CD8-positive, alpha-beta memory T cell (primary cell): Measurements from ENCODE around the gene CLIP1. TPM values are rescaled to one million over a fixed set of nuclear protein-coding genes. Genes with fewer than 3 reads are reported as not detected.
"Not testable (repeated sequence)": the region's sequence is repeated elsewhere in the genome, so short reads cannot be mapped to it uniquely, and the experiment has no call there.

ENCODE experiments used
- CTCF ChIA-PET: fragments of 350-600 bp; sonication (Branson Sonifier 250); formaldehyde crosslinking; loops from one replicate; lab custom pipeline; 2021; ENCODE audit warnings: antibody characterized with exemption; lab: Charles Lee
- POLR2A ChIA-PET: fragments of 350-600 bp; sonication (Branson Sonifier 250); formaldehyde crosslinking; loops from one replicate; lab custom pipeline; 2021; ENCODE audit warnings: antibody characterized with exemption; lab: Charles Lee
- DNase-seq, 5 donors: peaks; one replicate each; pipeline versions ENCODE4 v3.0.0 to v3.0.0-alpha.2; 2020 to 2022; ENCODE audit warnings: mixed read lengths in 1 of 5
- H3K27ac ChIP-seq: one replicate; pipeline ENCODE4 v1.7.0; 2013; ENCODE audit warnings: low read depth, mild to moderate bottlenecking, low read length, moderate library complexity
- H3K27me3 ChIP-seq: 2 replicates; pipeline ENCODE4 v1.7.0; 2013; ENCODE audit warnings: low read length, mild to moderate bottlenecking; ENCODE audit not compliant: insufficient read depth, poor library complexity, severe bottlenecking
- H3K36me3 ChIP-seq: 2 replicates; pipeline ENCODE4 v1.7.0; 2013; ENCODE audit warnings: mild to moderate bottlenecking, low read length, moderate library complexity; ENCODE audit not compliant: insufficient read depth
- H3K4me1 ChIP-seq: 2 replicates; pipeline ENCODE4 v1.7.0; 2013; ENCODE audit warnings: mild to moderate bottlenecking, low read length, moderate library complexity; ENCODE audit not compliant: insufficient read depth
- H3K4me3 ChIP-seq: 2 replicates; pipeline ENCODE4 v1.7.0; 2013; ENCODE audit warnings: mild to moderate bottlenecking, low read length
- H3K9me3 ChIP-seq: 2 replicates; pipeline ENCODE4 v1.7.0; 2013; ENCODE audit warnings: mild to moderate bottlenecking, low read length
- H3K27ac Mint-ChIP-seq, 8 donors: one replicate each; pipeline ENCODE4 v1.8.0; 2020 to 2021; ENCODE audit warnings: mixed read lengths in 8 of 8, mild to moderate bottlenecking in 6 of 8, inconsistent platforms in 3 of 8, moderate library complexity in 3 of 8
- H3K27me3 Mint-ChIP-seq, 2 donors: one replicate each; pipeline ENCODE4 v1.8.0; 2020 to 2021; ENCODE audit warnings: mixed read lengths in 2 of 2, mild to moderate bottlenecking in 1 of 2, moderate library complexity in 1 of 2
- H3K36me3 Mint-ChIP-seq, 3 donors: one replicate each; pipeline ENCODE4 v1.8.0; 2020 to 2021; ENCODE audit warnings: mixed read lengths in 3 of 3, inconsistent platforms in 1 of 3, mild to moderate bottlenecking in 1 of 3
- H3K4me1 Mint-ChIP-seq, 3 donors: one replicate each; pipeline ENCODE4 v1.8.0; 2020 to 2021; ENCODE audit warnings: mixed read lengths in 3 of 3, inconsistent platforms in 1 of 3, mild to moderate bottlenecking in 1 of 3
- H3K4me3 Mint-ChIP-seq, 7 donors: one replicate each; pipeline ENCODE4 v1.8.0; 2020 to 2021; ENCODE audit warnings: mixed read lengths in 7 of 7, mild to moderate bottlenecking in 6 of 7, moderate library complexity in 4 of 7, inconsistent platforms in 2 of 7
- H3K9me3 Mint-ChIP-seq, 5 donors: one replicate each; pipeline ENCODE4 v1.8.0; 2020 to 2022; ENCODE audit warnings: mixed read lengths in 5 of 5, mild to moderate bottlenecking in 3 of 5, moderate library complexity in 2 of 5, inconsistent platforms in 1 of 5
- polyA plus RNA-seq: library from polyadenylated mRNA; unstranded; fragments of 300-500 nt; fragmentation: Illumina TruSeq; gene quantifications from one replicate; pipeline ENCODE4 v1.2.3, GENCODE V29; 2021
- total RNA-seq, 2 experiments: library from RNA; stranded (reverse); gene quantifications; one replicate each; pipeline ENCODE4 v1.2.3, GENCODE V29; 2021

The CLIP1 gene
- total and polyA plus RNA-seq, 3 experiments from 2014 or later: 27.3 to 48.2 (median 43.9) TPM

GRCh38 chr12:122402264-122402663, 20.2 kb downstream of the CLIP1 start:
- Histone ChIP-seq H3K9me3 (no peaks in the 10 kb centered on the region), H3K4me3 (no peak overlapping the region), H3K36me3 (no peaks in the 10 kb centered on the region), H3K27ac (no peak overlapping the region), H3K27me3 (no peaks in the 10 kb centered on the region), H3K4me1 (peaks cover 6% of the 10 kb centered on the region)
- peak overlapping the region in 1 of 8 donors; percentile 75 for H3K27ac Mint-ChIP-seq
- DNase-seq: no peak
- no peaks in the 10 kb centered on the region for H3K9me3 Mint-ChIP-seq
- peaks cover 0 to 15% (median 7%) of the 10 kb centered on the region in 3 donors for H3K36me3 Mint-ChIP-seq
- ChIA-PET CTCF (interaction anchor here (9.9 kb wide), 1 partner anchor 68 kb away, joined by 152 read pairs; no protein-coding TSS in a partner anchor), POLR2A (no interaction called here)
- H3K4me3 Mint-ChIP-seq: no peak overlapping the region
- H3K4me1 Mint-ChIP-seq: peaks cover 28 to 45% (median 45%) of the 10 kb centered on the region in 3 donors
- no peaks in the 10 kb centered on the region for H3K27me3 Mint-ChIP-seq

GRCh38 chr12:122399592-122400373, 22.7 kb downstream of the CLIP1 start:
- peak; percentile 14 to 61 (median 53) for DNase-seq
- Mint-ChIP-seq H3K4me1 (peaks cover 21 to 42% (median 34%) of the 10 kb centered on the region in 3 donors), H3K27me3 (no peaks in the 10 kb centered on the region), H3K4me3 (no peak overlapping the region), H3K36me3 (peaks cover 0 to 17% (median 3%) of the 10 kb centered on the region in 3 donors), H3K27ac (peak overlapping the region in 7 of 8 donors; percentile 6 to 88 (median 70)), H3K9me3 (no peaks in the 10 kb centered on the region)
- Histone ChIP-seq H3K9me3 (no peaks in the 10 kb centered on the region), H3K4me3 (peak overlapping the region; percentile 11), H3K27me3 (no peaks in the 10 kb centered on the region), H3K4me1 (peaks cover 9% of the 10 kb centered on the region), H3K36me3 (no peaks in the 10 kb centered on the region), H3K27ac (peak overlapping the region; percentile 82)
- CTCF ChIA-PET: interaction anchor here (0.7 to 9.9 kb wide), 24 partner anchors 9 to 359 kb away, joined by 3 to 152 read pairs (median 6); partner anchors contain the start of genes CLIP1, DENR and ZCCHC8
- POLR2A ChIA-PET: interaction anchor here (0.6 to 1.2 kb wide), 11 partner anchors 12 to 909 kb away, joined by 3 to 12 read pairs (median 4); partner anchors contain the start of gene ZCCHC8

- no peaks in the 10 kb centered on the region for H3K27me3 Mint-ChIP-seq
- peaks cover 0 to 17% (median 3%) of the 10 kb centered on the region in 3 donors for H3K36me3 Mint-ChIP-seq
- ChIA-PET CTCF (interaction anchor here (0.7 to 9.9 kb wide), 24 partner anchors 9 to 359 kb away, joined by 3 to 152 read pairs (median 6); partner anchors contain the start of genes CLIP1, DENR and ZCCHC8), POLR2A (interaction anchor here (0.6 to 1.2 kb wide), 7 partner anchors 14 to 626 kb away, joined by 3 to 10 read pairs (median 3); partner anchors contain the start of gene ZCCHC8)
- Histone ChIP-seq H3K27me3 (no peaks in the 10 kb centered on the region), H3K27ac (peak overlapping the region; percentile 82), H3K4me3 (no peak overlapping the region), H3K4me1 (peaks cover 15% of the 10 kb centered on the region), H3K9me3 (no peaks in the 10 kb centered on the region), H3K36me3 (no peaks in the 10 kb centered on the region)
- peaks cover 21 to 43% (median 34%) of the 10 kb centered on the region in 3 donors for H3K4me1 Mint-ChIP-seq
- peak overlapping the region in 5 of 8 donors; percentile 6 to 88 (median 27) for H3K27ac Mint-ChIP-seq
- H3K4me3 Mint-ChIP-seq: no peak overlapping the region
- no peaks in the 10 kb centered on the region for H3K9me3 Mint-ChIP-seq
- no peak for DNase-seq
Measured at GRCh38 chr12:122399254-122399591, 23.2 kb downstream of the CLIP1 start.

- not testable (repeated sequence) for H3K4me3 Mint-ChIP-seq, H3K27ac Mint-ChIP-seq, H3K27me3 ChIP-seq, H3K36me3 ChIP-seq, DNase-seq, H3K27me3 Mint-ChIP-seq, H3K27ac ChIP-seq, H3K9me3 Mint-ChIP-seq, H3K4me3 ChIP-seq, H3K9me3 ChIP-seq
- H3K4me1 Mint-ChIP-seq: peaks cover 20 to 33% (median 26%) of the 10 kb centered on the region in 3 donors
- peaks cover 25% of the 10 kb centered on the region for H3K4me1 ChIP-seq
- ChIA-PET CTCF (interaction anchor here (9.9 kb wide), 1 partner anchor 72 kb away, joined by 152 read pairs; no protein-coding TSS in a partner anchor), POLR2A (interaction anchor here (0.6 kb wide), 1 partner anchor 74 kb away, joined by 5 read pairs; no protein-coding TSS in a partner anchor)
- peaks cover 0 to 12% (median 0%) of the 10 kb centered on the region in 3 donors for H3K36me3 Mint-ChIP-seq
Measured at GRCh38 chr12:122397981-122398380, 24.5 kb downstream of the CLIP1 start.

- ChIA-PET CTCF (interaction anchor here (9.9 kb wide), 1 partner anchor 75 kb away, joined by 152 read pairs; no protein-coding TSS in a partner anchor), POLR2A (no interaction called here)
- peaks cover 26% of the 10 kb centered on the region for H3K4me1 ChIP-seq
- H3K27ac Mint-ChIP-seq: no peak overlapping the region
- no peaks in the 10 kb centered on the region for H3K9me3 Mint-ChIP-seq
- H3K27ac ChIP-seq: no peak overlapping the region
- H3K4me3 ChIP-seq: no peak overlapping the region
- no peaks in the 10 kb centered on the region for H3K27me3 Mint-ChIP-seq
- no peaks in the 10 kb centered on the region for H3K27me3 ChIP-seq
- DNase-seq: no peak
- peaks cover 0 to 10% (median 0%) of the 10 kb centered on the region in 3 donors for H3K36me3 Mint-ChIP-seq
- no peak overlapping the region for H3K4me3 Mint-ChIP-seq
- peaks cover 23 to 34% (median 29%) of the 10 kb centered on the region in 3 donors for H3K4me1 Mint-ChIP-seq
- no peaks in the 10 kb centered on the region for H3K36me3 ChIP-seq
- no peaks in the 10 kb centered on the region for H3K9me3 ChIP-seq
Measured at GRCh38 chr12:122395319-122395718, 27.1 kb downstream of the CLIP1 start.

GRCh38 chr12:122394626-122395194, 27.8 kb downstream of the CLIP1 start:
- H3K4me3 ChIP-seq: no peak overlapping the region
- no peaks in the 10 kb centered on the region for H3K36me3 ChIP-seq
- Mint-ChIP-seq H3K9me3 (no peaks in the 10 kb centered on the region), H3K4me3 (no peak overlapping the region), H3K36me3 (peaks cover 0 to 10% (median 0%) of the 10 kb centered on the region in 3 donors), H3K27ac (no peak overlapping the region), H3K4me1 (peaks cover 19 to 28% (median 26%) of the 10 kb centered on the region in 3 donors), H3K27me3 (no peaks in the 10 kb centered on the region)
- peaks cover 23% of the 10 kb centered on the region for H3K4me1 ChIP-seq
- no peak for DNase-seq
- H3K9me3 ChIP-seq: no peaks in the 10 kb centered on the region
- ChIA-PET POLR2A (no interaction called here), CTCF (interaction anchor here (9.9 kb wide), 1 partner anchor 75 kb away, joined by 152 read pairs; no protein-coding TSS in a partner anchor)
- H3K27ac ChIP-seq: no peak overlapping the region
- H3K27me3 ChIP-seq: no peaks in the 10 kb centered on the region

- Histone ChIP-seq H3K4me1 (peaks cover 20% of the 10 kb centered on the region), H3K4me3 (no peak overlapping the region), H3K27me3 (no peaks in the 10 kb centered on the region), H3K27ac (no peak overlapping the region), H3K9me3 (no peaks in the 10 kb centered on the region), H3K36me3 (no peaks in the 10 kb centered on the region)
- DNase-seq: peak in 1 of 5 donors; percentile 57
- H3K4me1 Mint-ChIP-seq: peaks cover 12 to 23% (median 19%) of the 10 kb centered on the region in 3 donors
- H3K27me3 Mint-ChIP-seq: no peaks in the 10 kb centered on the region
- peaks cover 0 to 11% (median 0%) of the 10 kb centered on the region in 3 donors for H3K36me3 Mint-ChIP-seq
- no peaks in the 10 kb centered on the region for H3K9me3 Mint-ChIP-seq
- POLR2A ChIA-PET: no interaction called here
- no peak overlapping the region for H3K27ac Mint-ChIP-seq
- H3K4me3 Mint-ChIP-seq: no peak overlapping the region
- CTCF ChIA-PET: no interaction called here
Measured at GRCh38 chr12:122393817-122394216, 28.7 kb downstream of the CLIP1 start.
